SK-N-MC (cell line): ENCODE measurements around the gene CBLIF.
"Not testable (repeated sequence)": the region's sequence is repeated elsewhere in the genome, so short reads cannot be mapped to it uniquely, and the experiment has no call there.

ENCODE experiments used
- DNase-seq: peaks from one replicate; pipeline ENCODE4 v3.0.0-alpha.2; 2011; ENCODE audit warnings: low read depth, low spot score
- H3K27ac ChIP-seq: fragments of 200-600 bp; sonication (generic); 2 replicates; pipeline ENCODE4 v1.5.1; 2016; ENCODE audit warnings: mixed run types
- H3K36me3 ChIP-seq: fragments of 200-600 bp; sonication (generic); 2 replicates; pipeline ENCODE4 v1.6.1; 2017; ENCODE audit warnings: antibody characterized with exemption, low read length, mixed read lengths; ENCODE audit not compliant: insufficient read depth
- H3K4me3 ChIP-seq: fragments of 200-600 bp; sonication (generic); 2 replicates; pipeline ENCODE4 v1.5.1; 2016
- H3K9ac ChIP-seq: fragments of 200-600 bp; sonication (generic); 2 replicates; pipeline ENCODE4 v1.8.0; 2017; ENCODE audit warnings: mixed run types, mixed read lengths; ENCODE audit not compliant: insufficient read length
- H3K9me3 ChIP-seq: fragments of 200-600 bp; sonication (generic); 2 replicates; pipeline ENCODE4 v1.6.1; 2017; ENCODE audit warnings: low read depth, mild to moderate bottlenecking, antibody characterized with exemption, low read length, moderate library complexity, mixed read lengths
- EZH2 ChIP-seq: fragments of 200-600 bp; sonication (generic); IDR thresholded peaks from one replicate; pipeline ENCODE4 v1.6.1; 2017; ENCODE audit warnings: antibody characterized with exemption
- FOXP2 ChIP-seq: optimal IDR thresholded peaks from 2 replicates; pipeline ENCODE3; 2011; ENCODE audit warnings: mild to moderate bottlenecking, moderate library complexity; ENCODE audit not compliant: insufficient read depth; ENCODE audit errors: extremely low read length, control extremely low read depth
- POLR2AphosphoS5 ChIP-seq: IDR thresholded peaks from 2 replicates; pipeline ENCODE4 v1.6.1; 2012; ENCODE audit warnings: mild to moderate bottlenecking, low read depth, low read length, borderline replicate concordance

CBLIF gene

DNA sequence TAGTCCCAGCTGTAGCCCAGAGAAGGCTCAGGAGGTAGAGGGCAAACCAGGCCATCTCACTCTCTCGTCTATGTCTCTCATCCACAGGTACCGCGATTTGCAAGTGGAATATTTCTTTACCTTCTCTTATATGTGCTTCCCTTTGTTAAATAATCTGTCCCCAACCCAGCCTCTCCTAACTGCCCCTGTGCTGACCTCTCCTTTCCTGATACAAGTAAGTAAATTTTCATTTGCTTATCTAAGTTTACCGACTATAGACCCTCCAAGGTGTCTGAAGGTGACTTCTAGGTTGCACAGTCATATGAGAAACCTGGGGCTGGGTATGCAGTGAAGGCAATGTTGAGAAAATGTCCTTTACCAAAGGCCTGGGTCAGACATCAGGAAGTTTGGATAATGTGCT lies at the start of gene CBLIF:
Gene CBLIF (minus strand): TSS at position 101 of the 400 bp plus-strand sequence. CDS start 46 bp downstream, at position 55.
- Histone ChIP-seq H3K4me3 (no peak within 1 kb of the TSS), H3K27ac (no peak within 1 kb of the TSS), H3K9ac (no peak within 1 kb of the TSS), H3K36me3 (no peaks in the 10 kb centered on the region), H3K9me3 (no peaks in the 10 kb centered on the region)
- DNase-seq = no peak
- TF ChIP-seq FOXP2 (no peak), POLR2AphosphoS5 (no peak), EZH2 (no peak)

GRCh38 chr11:59894616-59895015 lies 49.3 kb upstream of the CBLIF start:
- Histone ChIP-seq H3K27ac (no peak overlapping the region), H3K36me3 (no peaks in the 10 kb centered on the region), H3K4me3 (no peak overlapping the region), H3K9me3 (no peaks in the 10 kb centered on the region), H3K9ac (no peak overlapping the region)
- DNase-seq = no peak
- TF ChIP-seq FOXP2 = no peak
- TF ChIP-seq POLR2AphosphoS5 = no peak
- TF ChIP-seq EZH2 = no peak

DNA sequence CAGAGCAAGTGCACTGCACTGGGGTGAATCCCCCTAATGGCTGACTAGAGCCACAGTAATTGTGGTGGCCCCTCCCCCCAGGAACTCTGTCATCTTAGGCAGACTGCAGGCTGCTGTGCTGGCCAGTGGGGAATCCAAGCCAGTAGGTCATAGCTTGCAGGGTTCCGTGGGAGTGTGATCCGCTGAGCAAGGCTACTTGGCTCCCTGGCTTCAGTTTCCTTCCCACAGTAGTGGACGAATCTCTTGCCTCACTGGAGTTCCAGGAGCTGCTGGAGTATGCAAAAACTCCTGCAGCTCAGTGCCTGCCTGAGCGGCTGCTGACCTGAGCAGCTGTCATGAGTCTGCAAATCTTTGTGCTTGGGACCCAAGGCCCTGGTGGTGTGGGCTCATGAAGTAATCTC lies 46.5 kb upstream of the CBLIF start:
- Histone ChIP-seq H3K4me3 (no peak overlapping the region), H3K9ac (no peak overlapping the region)
- DNase-seq = no peak

GRCh38 chr11:59887156-59887555 lies 41.9 kb upstream of the CBLIF start:
- H3K27ac ChIP-seq = not testable (repeated sequence)

More for the DNA sequence above, 46.5 kb upstream of the CBLIF start:
- H3K27ac ChIP-seq = no peak overlapping the region
- TF ChIP-seq FOXP2 (no peak), EZH2 (no peak), POLR2AphosphoS5 (no peak)
- H3K9me3 ChIP-seq = no peaks in the 10 kb centered on the region
- no peaks in the 10 kb centered on the region for H3K36me3 ChIP-seq

DNA sequence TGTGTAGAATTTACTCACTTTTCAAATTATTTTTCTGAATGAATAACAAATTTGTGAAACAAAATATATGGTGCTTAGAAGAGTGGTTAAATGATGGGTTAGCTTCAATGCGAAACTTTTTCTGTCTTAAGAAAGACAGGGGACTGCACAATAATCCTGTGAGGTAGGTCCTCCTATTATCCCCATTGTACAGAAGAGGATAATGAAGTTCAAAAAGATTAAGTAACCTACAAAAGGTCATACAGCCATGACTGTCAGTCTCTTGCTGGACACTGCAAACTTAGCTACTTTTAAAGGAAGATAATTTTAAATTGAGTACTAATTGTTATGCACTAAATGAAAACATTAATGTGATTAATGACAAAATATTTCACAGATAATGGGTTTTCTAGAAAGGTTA lies 38.3 kb upstream of the CBLIF start:
- Histone ChIP-seq H3K9ac (no peak overlapping the region), H3K9me3 (no peaks in the 10 kb centered on the region), H3K36me3 (no peaks in the 10 kb centered on the region), H3K27ac (no peak overlapping the region), H3K4me3 (no peak overlapping the region)
- no peak for DNase-seq
- TF ChIP-seq POLR2AphosphoS5 = no peak
- TF ChIP-seq EZH2 = no peak
- no peak for TF ChIP-seq FOXP2

More at GRCh38 chr11:59887156-59887555, 41.9 kb upstream of the CBLIF start:
- H3K4me3 ChIP-seq, H3K9me3 ChIP-seq, H3K36me3 ChIP-seq, DNase-seq, H3K9ac ChIP-seq: not testable (repeated sequence)

DNA sequence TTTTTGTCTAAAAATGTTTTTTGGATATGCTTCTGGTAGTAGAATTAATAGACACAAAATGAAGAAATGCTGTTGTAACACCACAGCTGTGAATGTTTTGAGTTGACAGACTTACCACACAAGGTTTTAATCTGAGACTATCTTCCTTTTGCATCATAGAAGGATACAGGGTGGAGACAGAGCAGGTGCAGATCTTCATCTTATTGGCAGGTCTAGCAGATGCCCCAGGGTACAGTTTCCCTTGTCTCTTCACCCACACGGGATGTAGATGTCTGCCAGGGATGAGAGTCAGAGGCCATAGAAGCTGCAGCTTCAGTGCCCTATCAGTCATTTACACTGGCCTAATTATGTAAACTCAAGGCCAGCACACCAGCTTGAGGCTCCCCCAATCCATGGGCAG lies 34.3 kb upstream of the CBLIF start:
- Histone ChIP-seq H3K9me3 (no peaks in the 10 kb centered on the region), H3K36me3 (no peaks in the 10 kb centered on the region), H3K9ac (no peak overlapping the region), H3K27ac (no peak overlapping the region), H3K4me3 (no peak overlapping the region)
- no peak for DNase-seq
- no peak for TF ChIP-seq POLR2AphosphoS5
- TF ChIP-seq FOXP2 = no peak
- no peak for TF ChIP-seq EZH2

DNA sequence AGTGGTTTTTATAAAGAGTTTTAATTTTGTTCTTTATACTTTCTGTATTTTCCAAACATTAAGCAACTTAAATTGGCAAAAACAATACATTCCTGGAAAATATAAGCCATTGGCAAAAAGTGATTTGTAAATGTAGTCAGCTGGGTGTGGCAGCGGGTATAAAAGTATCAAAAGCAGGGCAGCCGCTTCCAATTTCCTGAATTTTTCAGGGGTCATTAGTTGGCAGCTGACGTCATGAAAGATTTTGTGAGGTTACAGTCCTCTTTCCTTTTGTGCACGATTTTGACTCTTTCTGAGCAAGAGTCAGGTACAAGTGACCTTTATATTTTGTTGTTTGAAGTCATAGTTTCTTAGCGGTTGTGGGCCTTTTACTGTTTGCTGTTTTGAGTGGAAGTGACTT lies 33.3 kb upstream of the CBLIF start, which contains the start of gene OOSP3:
Gene OOSP3 (plus strand): TSS at position 208 of the 400 bp plus-strand sequence. CDS start 27 bp downstream, at position 235.
- Histone ChIP-seq H3K27ac (no peak within 1 kb of the TSS), H3K36me3 (no peaks in the 10 kb centered on the region), H3K9ac (no peak within 1 kb of the TSS), H3K4me3 (no peak within 1 kb of the TSS), H3K9me3 (no peaks in the 10 kb centered on the region)
- no peak for DNase-seq
- TF ChIP-seq POLR2AphosphoS5 (no peak), EZH2 (no peak), FOXP2 (no peak)

DNA sequence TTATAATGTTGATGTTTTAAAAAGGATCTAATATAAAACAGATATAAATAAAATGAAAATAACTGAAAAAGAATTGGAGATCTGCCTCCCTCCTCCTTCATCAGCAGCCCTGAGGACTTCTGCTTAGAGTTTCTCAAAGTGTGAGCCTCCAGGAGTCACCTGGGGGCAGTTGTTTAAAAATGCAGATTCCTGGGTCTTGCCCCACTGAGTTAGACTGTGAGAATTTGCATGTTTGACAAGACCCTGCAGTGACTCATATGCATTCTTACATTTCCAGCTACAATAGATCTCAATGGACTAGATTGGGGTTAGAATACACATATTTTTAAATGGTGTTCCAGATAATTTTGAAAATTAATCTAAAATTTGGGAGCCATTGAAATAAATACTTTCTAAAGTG lies 32.5 kb upstream of the CBLIF start:
- no peaks in the 10 kb centered on the region for H3K9me3 ChIP-seq
- no peak for DNase-seq
- H3K9ac ChIP-seq = no peak overlapping the region
- no peak overlapping the region for H3K27ac ChIP-seq
- no peak overlapping the region for H3K4me3 ChIP-seq
- TF ChIP-seq EZH2 = no peak
- TF ChIP-seq FOXP2 = no peak
- no peak for TF ChIP-seq POLR2AphosphoS5
- no peaks in the 10 kb centered on the region for H3K36me3 ChIP-seq

DNA sequence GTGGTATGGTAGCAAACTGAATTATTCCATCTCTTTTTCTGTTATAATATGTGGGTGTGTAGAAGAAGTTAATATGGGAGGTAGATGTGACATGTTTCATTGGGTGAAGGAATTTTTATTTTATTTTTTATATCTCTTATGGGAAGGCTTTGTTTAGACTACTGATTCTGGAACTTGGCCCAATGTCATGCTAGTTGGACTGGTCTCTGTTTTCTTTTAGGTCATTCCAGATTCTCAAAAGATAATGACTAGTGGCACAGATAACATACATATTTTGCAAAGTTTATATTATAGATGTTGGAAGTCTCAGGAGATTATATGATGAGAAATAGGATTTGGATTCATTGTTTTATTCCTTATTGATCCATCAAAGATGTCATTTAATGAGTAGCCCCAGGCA lies 32.0 kb upstream of the CBLIF start:
- no peak for DNase-seq
- H3K36me3 ChIP-seq = no peaks in the 10 kb centered on the region
- H3K9me3 ChIP-seq = no peaks in the 10 kb centered on the region
- H3K27ac ChIP-seq = no peak overlapping the region
- no peak for TF ChIP-seq POLR2AphosphoS5
- no peak overlapping the region for H3K4me3 ChIP-seq
- no peak overlapping the region for H3K9ac ChIP-seq
